Neuronal stem cell (in vitro differentiated cells): ENCODE data around the gene ZNF280B.

Experiments
- DNase-seq: peaks from one replicate; pipeline ENCODE4 v3.0.0-alpha.2; 2013; ENCODE audit warnings: low spot score
- H2AFZ ChIP-seq: one replicate; pipeline ENCODE4 v1.6.1; 2013; ENCODE audit warnings: mild to moderate bottlenecking, low read length, inconsistent platforms
- H2AK5ac ChIP-seq: 2 replicates; pipeline ENCODE4 v1.6.1; 2013; ENCODE audit warnings: low read depth, mild to moderate bottlenecking, inconsistent platforms, low read length, moderate library complexity, mixed read lengths
- H2BK120ac ChIP-seq: 2 replicates; pipeline ENCODE4 v1.6.1; 2013; ENCODE audit warnings: low read depth, mild to moderate bottlenecking, inconsistent platforms, low read length, moderate library complexity, mixed read lengths
- H2BK12ac ChIP-seq: one replicate; pipeline ENCODE4 v1.6.1; 2013; ENCODE audit warnings: low read length, inconsistent platforms
- H2BK15ac ChIP-seq: 2 replicates; pipeline ENCODE4 v1.6.1; 2013; ENCODE audit warnings: mild to moderate bottlenecking, low read length, inconsistent platforms, mixed read lengths
- H2BK5ac ChIP-seq: one replicate; pipeline ENCODE4 v1.6.1; 2013; ENCODE audit warnings: inconsistent platforms, mild to moderate bottlenecking, low read length, moderate library complexity
- H3K14ac ChIP-seq: one replicate; pipeline ENCODE4 v1.6.1; 2013; ENCODE audit warnings: low read length, inconsistent platforms
- H3K18ac ChIP-seq: 2 replicates; pipeline ENCODE4 v1.6.1; 2013; ENCODE audit warnings: low read length, inconsistent platforms
- H3K23ac ChIP-seq: 2 replicates; pipeline ENCODE4 v1.6.1; 2013; ENCODE audit warnings: low read depth, mild to moderate bottlenecking, mixed read lengths, low read length, inconsistent platforms; ENCODE audit not compliant: poor library complexity
- H3K27ac ChIP-seq: replicated peaks from 3 replicates; pipeline ENCODE4 v1.5.1; 2013; ENCODE audit warnings: low read length, inconsistent platforms
- H3K27me3 ChIP-seq, 3 experiments: 2 replicates each; pipeline ENCODE4 v1.6.1; 2013; ENCODE audit warnings: low read length in 3 of 3, mild to moderate bottlenecking in 2 of 3, inconsistent platforms in 1 of 3, low read depth in 1 of 3, mixed read lengths in 1 of 3, moderate library complexity in 1 of 3; ENCODE audit not compliant: control insufficient read depth in 3 of 3, insufficient read depth in 3 of 3
- H3K36me3 ChIP-seq, 2 donors: replicated peaks in 1 of 2; 2 replicates each; pipeline ENCODE4 v1.6.1; 2013; ENCODE audit warnings: low read length in 2 of 2; ENCODE audit not compliant: control insufficient read depth in 2 of 2, insufficient read depth in 2 of 2
- H3K4ac ChIP-seq: 2 replicates; pipeline ENCODE4 v1.6.1; 2013; ENCODE audit warnings: inconsistent platforms, mild to moderate bottlenecking, low read length, moderate library complexity
- H3K4me1 ChIP-seq, 2 donors: 1 replicate in 1 of 2; 2 replicates in 1 of 2; pipeline ENCODE4 v1.6.1; 2013; ENCODE audit warnings: low read length in 2 of 2, low read depth in 1 of 2; ENCODE audit not compliant: control insufficient read depth in 2 of 2, insufficient read depth in 1 of 2
- H3K4me2 ChIP-seq: one replicate; pipeline ENCODE4 v1.6.1; 2013; ENCODE audit warnings: mild to moderate bottlenecking, low read length, inconsistent platforms; ENCODE audit not compliant: insufficient read depth, poor library complexity, severe bottlenecking
- H3K4me3 ChIP-seq, 2 donors: 2 replicates each; pipeline ENCODE4 v1.5.1; 2013; ENCODE audit warnings: low read length in 2 of 2, mild to moderate bottlenecking in 2 of 2, inconsistent platforms in 1 of 2, moderate library complexity in 1 of 2
- H3K79me1 ChIP-seq: one replicate; pipeline ENCODE4 v1.6.1; 2013; ENCODE audit warnings: low read depth, mild to moderate bottlenecking, inconsistent platforms, low read length, moderate library complexity
- H3K9ac ChIP-seq: one replicate; pipeline ENCODE4 v1.6.1; 2013; ENCODE audit warnings: mild to moderate bottlenecking, low read depth, low read length, inconsistent platforms; ENCODE audit not compliant: poor library complexity
- H3K9me3 ChIP-seq, 2 donors: replicated peaks in 1 of 2; 2 replicates each; pipeline versions ENCODE3 to v1.6.1; 2013; ENCODE audit warnings: low read length in 2 of 2, mild to moderate bottlenecking in 2 of 2, inconsistent platforms in 1 of 2, low read depth in 1 of 2, mixed read lengths in 1 of 2, moderate library complexity in 1 of 2; ENCODE audit not compliant: control insufficient read depth in 2 of 2, insufficient read depth in 1 of 2
- H4K8ac ChIP-seq: one replicate; pipeline ENCODE4 v1.6.1; 2013; ENCODE audit warnings: low read depth, mild to moderate bottlenecking, inconsistent platforms, low read length, moderate library complexity
- H4K91ac ChIP-seq: one replicate; pipeline ENCODE4 v1.6.1; 2013; ENCODE audit warnings: low read length, low read depth, mild to moderate bottlenecking, inconsistent platforms; ENCODE audit not compliant: poor library complexity
- WGBS, 2 donors: extraction: QIAGEN DNeasy Blood & Tissue Kit; methylation state at CpG; one replicate each; pipeline ENCODE4 v1.1.7; 2013; ENCODE audit warnings: missing lambda C conversion rate in 2 of 2, mixed read lengths in 1 of 2; ENCODE audit not compliant: insufficient read length in 2 of 2, insufficient replicate concordance in 1 of 2; ENCODE audit errors: extremely low coverage in 2 of 2; 5-methylcytosine and 5-hydroxymethylcytosine counted together

The ZNF280B gene

DNA sequence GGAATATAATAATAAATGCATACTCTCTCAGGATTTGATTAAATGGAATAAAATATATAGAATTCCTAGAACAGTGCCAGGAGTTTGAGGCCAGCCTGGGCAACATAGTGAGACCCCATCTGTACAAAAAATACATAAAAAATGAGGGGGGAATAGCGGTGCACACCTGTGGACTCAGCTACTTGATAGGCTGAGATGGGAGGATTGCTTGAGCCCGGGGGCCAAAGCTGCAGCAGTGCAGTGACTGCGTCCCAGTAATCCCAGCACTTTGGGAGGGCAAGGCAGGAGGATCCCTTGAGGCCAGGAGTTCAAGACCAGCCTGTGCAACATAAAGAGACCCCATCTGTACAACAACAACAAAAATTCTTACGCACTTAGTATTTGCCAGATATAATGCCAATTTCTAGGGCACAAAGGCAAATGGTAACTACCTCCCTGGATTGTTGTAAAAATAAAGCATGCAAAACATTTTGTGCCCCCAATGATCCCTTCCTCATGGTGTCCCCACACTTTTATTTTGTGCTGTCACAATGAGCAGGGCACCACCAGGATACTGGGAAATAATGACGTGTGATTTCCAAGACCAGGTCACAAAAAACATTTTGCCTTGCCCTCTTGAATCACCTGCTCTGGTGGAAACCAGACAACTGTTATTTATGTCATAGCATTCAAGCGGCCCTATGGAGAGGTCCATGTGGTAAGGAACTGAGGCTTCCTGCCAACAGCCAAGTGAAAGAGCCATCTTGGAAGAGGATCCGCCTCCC lies 29.9 kb upstream of the ZNF280B start:
- Histone ChIP-seq H2BK12ac (no peak overlapping the region), H2AK5ac (no peak overlapping the region), H3K14ac (no peak overlapping the region), H3K18ac (no peak overlapping the region), H3K4me2 (no peak overlapping the region), H2AFZ (no peak overlapping the region), H2BK120ac (no peak overlapping the region), H3K27ac (no peak overlapping the region), H3K36me3 (no peaks in the 10 kb centered on the region), H3K4me3 (no peak overlapping the region), H3K79me1 (no peaks in the 10 kb centered on the region), H3K9ac (no peak overlapping the region), H3K9me3 (peaks cover 0 to 2% of the 10 kb centered on the region in 2 donors), H3K4ac (no peak overlapping the region), H2BK5ac (no peak overlapping the region), H2BK15ac (no peak overlapping the region), H4K91ac (no peak overlapping the region), H4K8ac (no peak overlapping the region), H3K27me3 (peaks cover 0 to 6% (median 0%) of the 10 kb centered on the region in 3 experiments), H3K23ac (no peak overlapping the region), H3K4me1 (no peaks in the 10 kb centered on the region)
- WGBS, 2 donors, result no CpG with 5 or more reads among the region's 7 CpGs
- no peak for DNase-seq

DNA sequence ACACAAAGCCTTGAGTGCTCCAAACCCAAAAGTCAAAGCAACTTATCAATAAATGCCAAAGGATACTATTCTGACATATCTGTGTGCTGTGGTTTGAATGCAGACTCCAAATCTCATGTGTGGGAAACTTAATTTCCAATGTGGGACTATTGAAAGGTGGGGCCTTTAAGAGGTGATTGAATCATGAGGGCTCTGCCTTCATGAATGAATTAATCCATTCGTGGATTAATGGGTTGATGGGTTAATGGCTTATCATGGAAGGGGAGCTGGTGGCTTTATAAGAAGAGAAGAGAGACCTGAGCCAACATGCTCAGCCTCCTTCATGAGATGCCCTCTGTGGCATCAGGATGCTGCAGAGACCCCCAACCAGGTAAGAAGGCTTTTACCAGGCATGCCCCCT lies 28.4 kb upstream of the ZNF280B start:
- Histone ChIP-seq H3K79me1 (no peaks in the 10 kb centered on the region), H3K18ac (no peak overlapping the region), H3K4me3 (no peak overlapping the region), H3K9ac (no peak overlapping the region), H4K91ac (no peak overlapping the region), H2BK15ac (no peak overlapping the region), H2BK12ac (no peak overlapping the region), H3K23ac (no peak overlapping the region), H3K27me3 (peaks cover 0 to under 1% (median 0%) of the 10 kb centered on the region in 3 experiments), H2BK5ac (no peak overlapping the region), H3K4me1 (no peaks in the 10 kb centered on the region), H3K14ac (peak overlapping the region; percentile 21), H3K9me3 (peaks cover 0 to 2% of the 10 kb centered on the region in 2 donors), H4K8ac (no peak overlapping the region), H2BK120ac (no peak overlapping the region), H3K4me2 (no peak overlapping the region), H2AFZ (no peak overlapping the region), H3K27ac (no peak overlapping the region), H3K36me3 (no peaks in the 10 kb centered on the region), H3K4ac (no peak overlapping the region), H2AK5ac (no peak overlapping the region)
- WGBS, 2 donors, result no CpG with 5 or more reads among the region's 1 CpG
- DNase-seq, result no peak

DNA sequence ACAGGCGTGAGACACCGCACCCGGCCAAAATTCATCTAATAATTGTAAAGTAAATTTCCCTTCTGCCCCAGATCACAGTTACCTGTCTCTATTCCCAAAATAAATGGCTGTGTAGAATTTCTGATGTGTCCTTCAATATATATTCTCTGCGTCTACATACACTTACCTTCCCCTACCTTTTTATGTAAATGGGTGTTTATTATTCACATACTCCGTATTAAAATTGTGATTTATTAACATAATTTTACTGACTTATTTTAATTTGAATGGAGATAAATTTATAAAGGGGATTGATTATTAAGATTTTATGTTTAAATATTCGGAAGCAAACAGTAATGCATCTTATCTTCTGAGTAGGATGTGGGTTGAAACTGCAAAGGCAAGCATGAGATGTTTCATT lies 28.0 kb upstream of the ZNF280B start:
- no peaks in the 10 kb centered on the region for H3K79me1 ChIP-seq
- H3K14ac ChIP-seq, result no peak overlapping the region
- H3K4me1 ChIP-seq, result no peaks in the 10 kb centered on the region
- no peak overlapping the region for H4K91ac ChIP-seq
- H3K4me2 ChIP-seq, result no peak overlapping the region
- H3K36me3 ChIP-seq, result no peaks in the 10 kb centered on the region
- no peak overlapping the region for H2BK5ac ChIP-seq
- WGBS, 2 donors, result 100% methylated on average over 1 of the region's 6 CpGs
- no peak overlapping the region for H4K8ac ChIP-seq
- no peaks in the 10 kb centered on the region for H3K27me3 ChIP-seq
- no peak for DNase-seq
- H3K9ac ChIP-seq, result no peak overlapping the region
- H3K9me3 ChIP-seq, result peaks cover 0 to 2% of the 10 kb centered on the region in 2 donors
- no peak overlapping the region for H2AK5ac ChIP-seq
- H3K27ac ChIP-seq, result no peak overlapping the region
- no peak overlapping the region for H2BK120ac ChIP-seq
- no peak overlapping the region for H2BK15ac ChIP-seq
- no peak overlapping the region for H3K18ac ChIP-seq
- H3K4ac ChIP-seq, result no peak overlapping the region
- H2AFZ ChIP-seq, result no peak overlapping the region
- H3K4me3 ChIP-seq, result no peak overlapping the region
- H2BK12ac ChIP-seq, result no peak overlapping the region
- H3K23ac ChIP-seq, result no peak overlapping the region

DNA sequence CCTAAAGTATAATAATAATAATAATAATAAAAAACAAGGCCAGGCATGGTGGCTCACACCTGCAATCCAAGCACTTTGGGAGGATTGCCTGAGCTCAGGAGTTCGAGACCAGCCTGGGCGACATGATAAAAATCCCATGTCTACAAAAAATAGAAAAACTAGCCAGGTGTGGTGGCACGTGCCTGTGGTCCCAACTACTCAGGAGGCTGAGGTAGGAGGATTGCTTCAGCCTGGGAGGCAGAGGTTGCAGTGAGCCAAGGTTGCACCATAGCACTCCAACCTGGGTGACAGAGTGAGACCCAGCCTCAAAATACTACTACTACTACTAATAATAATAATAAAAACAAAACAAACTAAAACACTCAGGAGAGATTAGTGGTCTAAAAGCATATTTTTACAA lies 27.1 kb upstream of the ZNF280B start:
- H3K9ac ChIP-seq, result no peak overlapping the region
- DNase-seq, result no peak
- no peaks in the 10 kb centered on the region for H3K36me3 ChIP-seq
- H3K27me3 ChIP-seq, result no peaks in the 10 kb centered on the region
- no peak overlapping the region for H2AFZ ChIP-seq
- no peak overlapping the region for H3K4me3 ChIP-seq
- H3K4me2 ChIP-seq, result no peak overlapping the region
- no peak overlapping the region for H4K91ac ChIP-seq
- no peak overlapping the region for H2BK15ac ChIP-seq
- no peaks in the 10 kb centered on the region for H3K79me1 ChIP-seq
- no peak overlapping the region for H3K4ac ChIP-seq
- H3K23ac ChIP-seq, result no peak overlapping the region
- WGBS, 2 donors, result no CpG with 5 or more reads among the region's 3 CpGs
- H2BK120ac ChIP-seq, result no peak overlapping the region
- H3K27ac ChIP-seq, result no peak overlapping the region
- no peak overlapping the region for H2AK5ac ChIP-seq
- no peaks in the 10 kb centered on the region for H3K4me1 ChIP-seq
- H4K8ac ChIP-seq, result no peak overlapping the region
- no peak overlapping the region for H3K18ac ChIP-seq
- H2BK12ac ChIP-seq, result no peak overlapping the region
- no peak overlapping the region for H2BK5ac ChIP-seq
- H3K9me3 ChIP-seq, result peaks cover 0 to 2% of the 10 kb centered on the region in 2 donors
- no peak overlapping the region for H3K14ac ChIP-seq
